ENCODE measurements around the gene NUTM1. TPM values are rescaled to one million over a fixed set of nuclear protein-coding genes. Genes with fewer than 3 reads are reported as not detected.

NUTM1 gene
- total RNA-seq, 4 donors from 2014 or later: 0.10 TPM; not detected in 3

GRCh38 chr15:34357653-34358052, 14.5 kb downstream of the NUTM1 start:
- no peak for TF ChIP-seq EP300 (IDR thresholded peaks at IDR 0.05)
- TF ChIP-seq CTCF (IDR thresholded peaks at IDR 0.05): no peak
- 82% methylated on average over 1 of the region's 1 CpG for WGBS

GRCh38 chr15:34358367-34358766, 15.3 kb downstream of the NUTM1 start:
- no peak overlapping the region for H3K4me3 ChIP-seq
- peaks cover 36% of the 10 kb centered on the region for H3K36me3 ChIP-seq
- TF ChIP-seq EP300 (IDR thresholded peaks at IDR 0.05) (no peak), CTCF (IDR thresholded peaks at IDR 0.05) (no peak), POLR2A (IDR thresholded peaks at IDR 0.05) (no peak), POLR2AphosphoS5 (IDR thresholded peaks at IDR 0.05) (no peak)

More at GRCh38 chr15:34357653-34358052, 14.5 kb downstream of the NUTM1 start:
- H3K27me3 ChIP-seq: no peaks in the 10 kb centered on the region
- H3K27ac ChIP-seq: no peak overlapping the region
- no peaks in the 10 kb centered on the region for H3K9me3 ChIP-seq
- peaks cover 9% of the 10 kb centered on the region for H3K4me1 ChIP-seq
- peaks cover 36% of the 10 kb centered on the region for H3K36me3 ChIP-seq
- H3K4me3 ChIP-seq: no peak overlapping the region
- no peak for DNase-seq (ENCODE audit: low spot score in 2 of 2)

GRCh38 chr15:34358948-34359347, 15.8 kb downstream of the NUTM1 start:
- no peak for TF ChIP-seq EP300 (IDR thresholded peaks at IDR 0.05)
- no peak for TF ChIP-seq CTCF (IDR thresholded peaks at IDR 0.05)
- TF ChIP-seq POLR2A (IDR thresholded peaks at IDR 0.05): no peak
- no peak for TF ChIP-seq POLR2AphosphoS5 (IDR thresholded peaks at IDR 0.05)
- Histone ChIP-seq H3K9me3 (no peaks in the 10 kb centered on the region), H3K27ac (no peak overlapping the region), H3K4me1 (peaks cover 9% of the 10 kb centered on the region), H3K4me3 (no peak overlapping the region), H3K36me3 (peaks cover 36% of the 10 kb centered on the region), H3K27me3 (no peaks in the 10 kb centered on the region)
- 95% methylated on average over 4 of the region's 4 CpGs for WGBS
- DNase-seq (ENCODE audit: low spot score in 2 of 2): no peak

More at GRCh38 chr15:34358367-34358766, 15.3 kb downstream of the NUTM1 start:
- H3K9me3 ChIP-seq: no peaks in the 10 kb centered on the region
- H3K4me1 ChIP-seq: peaks cover 9% of the 10 kb centered on the region
- no peaks in the 10 kb centered on the region for H3K27me3 ChIP-seq
- DNase-seq (ENCODE audit: low spot score in 2 of 2): no peak
- H3K27ac ChIP-seq: no peak overlapping the region
- WGBS: 73% methylated on average over 3 of the region's 3 CpGs

GRCh38 chr15:34359416-34359815, 16.3 kb downstream of the NUTM1 start:
- Histone ChIP-seq H3K9me3 (no peaks in the 10 kb centered on the region), H3K27ac (peak overlapping the region; percentile 40), H3K4me3 (no peak overlapping the region), H3K36me3 (peaks cover 36% of the 10 kb centered on the region), H3K4me1 (peaks cover 9% of the 10 kb centered on the region), H3K27me3 (no peaks in the 10 kb centered on the region)
- WGBS: 43% methylated on average over 3 of the region's 3 CpGs
- no peak for TF ChIP-seq EP300 (IDR thresholded peaks at IDR 0.05)
- TF ChIP-seq CTCF (IDR thresholded peaks at IDR 0.05): no peak
- no peak for TF ChIP-seq POLR2AphosphoS5 (IDR thresholded peaks at IDR 0.05)
- no peak for TF ChIP-seq POLR2A (IDR thresholded peaks at IDR 0.05)
- DNase-seq (ENCODE audit: low spot score in 2 of 2): no peak

- Histone ChIP-seq H3K4me3 (no peak overlapping the region), H3K9me3 (no peaks in the 10 kb centered on the region), H3K27ac (peak overlapping the region; percentile 40), H3K36me3 (peaks cover 36% of the 10 kb centered on the region), H3K27me3 (no peaks in the 10 kb centered on the region), H3K4me1 (peaks cover 13% of the 10 kb centered on the region)
- 18% methylated on average over 1 of the region's 1 CpG for WGBS
- TF ChIP-seq POLR2AphosphoS5 (IDR thresholded peaks at IDR 0.05) (no peak), EP300 (IDR thresholded peaks at IDR 0.05) (no peak), POLR2A (IDR thresholded peaks at IDR 0.05) (no peak), CTCF (IDR thresholded peaks at IDR 0.05) (no peak)
- no peak for DNase-seq (ENCODE audit: low spot score in 2 of 2)
Measured at GRCh38 chr15:34360298-34360697, 17.2 kb downstream of the NUTM1 start.
